NCI-H2107 (cell line): ENCODE measurements around the gene OR10J5.
"Not testable (repeated sequence)": the region's sequence is repeated elsewhere in the genome, so short reads cannot be mapped to it uniquely, and the experiment has no call there.

Source experiments
- DNase-seq: peaks from one replicate; lab custom pipeline; 2025; lab: John Stamatoyannopoulos, UW

Gene OR10J5, protein sequence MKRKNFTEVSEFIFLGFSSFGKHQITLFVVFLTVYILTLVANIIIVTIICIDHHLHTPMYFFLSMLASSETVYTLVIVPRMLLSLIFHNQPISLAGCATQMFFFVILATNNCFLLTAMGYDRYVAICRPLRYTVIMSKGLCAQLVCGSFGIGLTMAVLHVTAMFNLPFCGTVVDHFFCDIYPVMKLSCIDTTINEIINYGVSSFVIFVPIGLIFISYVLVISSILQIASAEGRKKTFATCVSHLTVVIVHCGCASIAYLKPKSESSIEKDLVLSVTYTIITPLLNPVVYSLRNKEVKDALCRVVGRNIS

DNA sequence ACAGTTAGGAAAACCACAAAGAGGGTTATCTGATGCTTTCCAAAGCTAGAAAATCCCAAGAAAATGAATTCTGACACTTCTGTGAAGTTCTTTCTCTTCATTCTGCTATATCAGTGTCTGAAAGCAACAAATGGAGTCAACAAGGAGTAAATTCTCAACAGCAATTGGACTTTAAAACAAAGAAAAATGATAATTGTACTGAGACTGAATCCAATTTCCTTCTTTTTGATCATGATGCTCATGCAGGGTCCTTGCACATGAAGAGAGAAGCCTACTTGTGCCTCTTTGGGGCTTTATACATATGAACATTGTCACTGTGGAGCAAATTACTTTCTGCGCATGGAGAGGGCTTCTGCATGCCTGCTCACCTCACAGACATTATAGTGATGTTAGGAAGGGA lies at the start of gene OR10J5:
TSS of gene OR10J5 (minus strand) at position 101 of the 400 bp plus-strand sequence. CDS start at position 101, 0 bp downstream.
- no peak for DNase-seq

DNA sequence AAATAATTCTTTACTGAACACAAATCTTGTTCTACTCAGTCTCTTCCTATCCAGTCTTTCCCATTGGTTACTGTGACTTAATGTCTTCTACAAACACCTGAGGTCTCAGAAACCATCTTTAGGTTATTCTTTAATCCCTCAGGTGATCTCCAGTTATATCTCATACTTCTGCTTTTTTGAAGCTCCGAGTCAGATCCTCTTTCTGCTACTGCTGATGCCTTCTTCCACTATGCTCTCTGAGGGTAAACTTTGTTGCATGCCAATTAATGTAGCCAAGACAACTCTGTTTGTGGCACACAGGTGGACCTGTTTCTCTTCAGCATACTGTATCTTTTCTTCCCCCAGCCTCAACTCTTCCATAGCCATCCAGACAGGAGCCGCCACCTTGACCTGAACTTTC lies 48.7 kb upstream of the OR10J5 start:
- no peak for DNase-seq

DNA sequence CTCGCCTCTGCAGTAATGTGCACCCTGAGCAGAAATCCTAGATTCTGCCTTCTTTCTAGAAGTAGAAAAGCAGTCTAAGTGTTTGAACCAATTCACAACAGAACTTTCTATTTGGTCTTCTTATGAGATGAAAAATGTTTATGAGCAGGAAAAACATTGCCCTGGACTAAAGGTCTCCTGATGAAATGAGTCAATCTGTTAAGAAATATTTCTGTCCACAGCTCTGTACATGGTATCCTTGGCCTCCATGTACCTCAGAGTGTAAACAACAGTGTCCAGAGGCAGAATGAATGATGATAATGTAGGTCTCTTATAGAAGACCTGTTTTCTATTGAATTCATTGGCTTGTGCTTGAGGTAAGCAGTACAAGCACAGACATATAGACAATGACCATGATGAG lies 45.6 kb upstream of the OR10J5 start:
- DNase-seq, result no peak

DNA sequence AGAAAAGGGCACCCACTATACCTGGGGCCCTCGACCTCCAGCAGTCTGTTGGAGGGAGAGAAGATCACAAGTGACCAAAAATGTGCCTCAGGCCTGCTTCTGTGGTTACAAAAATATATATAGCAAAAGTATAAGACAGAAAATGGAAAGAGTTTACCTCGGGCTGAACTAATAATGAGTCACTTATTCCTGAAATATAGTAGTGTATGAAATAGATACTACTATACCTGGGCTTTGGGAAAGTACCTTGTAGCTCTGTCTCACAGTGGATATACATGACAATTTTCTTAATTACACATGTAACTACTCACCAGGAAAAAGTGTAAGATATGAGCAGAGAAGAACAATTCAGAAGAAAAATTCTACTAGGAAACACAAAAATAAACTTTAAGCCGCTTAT lies 44.5 kb upstream of the OR10J5 start:
- DNase-seq, result no peak

DNA sequence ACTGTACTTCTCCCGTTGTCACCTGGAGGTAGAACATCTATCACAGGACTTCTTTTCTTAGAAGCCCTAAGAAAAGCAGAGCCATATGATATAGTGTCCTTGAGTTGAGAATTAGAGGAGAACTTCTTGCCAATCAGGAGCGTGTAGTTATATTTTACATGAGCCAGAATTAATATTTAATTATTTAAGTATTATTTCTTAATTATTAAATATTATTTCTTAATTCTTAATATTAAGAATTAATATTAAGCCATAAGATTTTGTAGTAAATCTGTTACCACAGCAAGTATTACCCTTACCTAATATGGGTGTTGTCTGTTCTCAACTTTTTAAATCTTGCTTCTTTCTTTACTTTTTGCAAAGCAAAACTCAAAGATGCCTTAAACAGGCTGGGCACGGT lies 41.6 kb upstream of the OR10J5 start:
- DNase-seq, result no peak

DNA sequence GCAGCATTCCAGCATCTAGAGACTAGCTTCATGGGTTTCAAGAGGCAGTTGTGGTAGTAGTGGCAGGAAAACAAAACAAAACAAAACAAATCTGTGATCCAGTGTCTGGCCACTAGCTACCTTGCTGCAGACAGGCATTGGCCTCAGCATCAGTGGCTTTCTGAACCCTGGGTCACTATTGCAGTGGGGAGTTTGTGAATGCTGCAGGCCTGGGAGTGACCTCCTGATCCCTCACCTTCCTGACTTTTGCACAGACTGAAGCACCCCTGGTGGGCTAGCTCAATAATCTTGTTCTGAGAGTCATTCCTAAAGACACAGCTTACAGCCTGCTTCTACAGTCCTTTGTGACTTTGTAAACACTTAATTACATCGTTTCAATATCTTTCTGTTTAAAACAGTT lies 26.9 kb upstream of the OR10J5 start:
- DNase-seq, result no peak

DNA sequence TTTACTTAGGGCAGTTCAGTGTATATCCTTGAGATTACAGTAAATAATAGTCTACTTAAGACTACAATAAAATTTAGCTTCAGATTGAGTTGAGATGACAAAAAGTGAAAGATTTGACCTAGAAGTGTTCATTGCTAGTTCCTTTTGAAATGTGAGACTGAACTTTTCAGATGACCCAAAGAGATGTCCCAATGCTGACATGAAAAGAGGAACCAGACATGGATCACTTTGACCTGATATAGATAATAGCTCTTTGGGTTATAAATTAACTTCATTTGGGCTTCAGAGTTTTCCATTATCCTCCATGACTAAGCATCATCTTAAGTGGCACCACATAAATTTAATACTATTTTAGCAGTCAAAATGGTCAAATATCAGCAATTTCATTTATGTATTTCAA lies 25.7 kb upstream of the OR10J5 start:
- no peak for DNase-seq

DNA sequence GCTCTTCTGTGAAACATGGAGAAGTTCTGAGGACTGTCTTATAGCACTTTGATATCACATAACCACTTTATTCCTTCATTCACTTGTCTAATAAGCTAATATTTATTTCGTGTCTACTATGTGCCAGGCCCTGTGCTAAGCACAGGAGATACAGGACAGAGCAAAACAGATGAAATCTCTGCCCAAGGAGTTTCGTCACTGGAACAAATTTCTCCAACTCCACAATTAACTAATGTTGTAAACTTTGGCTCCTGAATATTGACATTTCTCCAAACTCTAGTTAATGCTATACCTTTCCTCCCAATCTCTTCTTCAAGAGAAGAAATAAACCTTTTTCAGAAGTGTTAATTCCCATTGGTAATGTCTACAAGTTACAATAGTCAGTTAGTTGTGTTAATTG lies 24.8 kb upstream of the OR10J5 start:
- no peak for DNase-seq

DNA sequence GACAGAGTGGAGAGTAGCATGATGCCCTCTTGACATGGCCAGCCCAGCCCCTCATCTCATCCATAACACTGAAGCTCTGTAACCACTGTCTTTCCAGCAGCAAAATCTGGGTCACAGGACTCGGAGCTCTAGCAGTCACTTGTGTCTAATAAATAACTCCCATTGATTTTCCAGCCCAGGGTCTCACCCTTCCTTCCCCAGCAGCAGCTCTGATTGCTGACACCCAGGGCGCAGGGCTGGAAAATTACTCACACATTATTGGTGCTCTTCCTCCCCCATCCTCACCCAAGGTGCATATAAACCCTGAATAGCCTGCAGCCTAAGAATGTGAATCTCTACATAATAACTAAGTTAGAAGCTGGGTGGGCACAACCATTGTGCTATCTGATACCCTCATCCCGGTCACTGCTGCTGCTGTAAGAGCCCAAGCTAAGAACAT lies 21.1 kb upstream of the OR10J5 start:
- DNase-seq, result no peak

DNA sequence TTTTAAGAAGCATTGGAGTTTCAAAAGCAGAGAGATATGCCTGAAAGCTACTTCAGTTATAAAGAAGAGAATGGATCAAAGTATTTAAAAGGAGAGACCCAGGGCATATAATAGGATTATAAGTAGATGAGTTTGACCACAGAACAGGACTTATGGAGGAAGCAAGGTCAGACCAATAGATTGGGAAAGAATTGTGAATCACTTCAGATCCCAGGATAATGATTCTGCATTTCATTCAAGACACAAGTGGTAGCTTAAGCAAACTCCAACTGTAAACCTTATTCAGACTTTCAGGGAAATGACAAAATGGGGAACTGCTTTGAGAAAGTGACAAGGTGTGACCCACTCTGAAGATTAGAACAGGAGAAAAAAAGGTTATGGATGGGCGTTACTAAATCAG lies 18.9 kb upstream of the OR10J5 start:
- DNase-seq, result no peak

DNA sequence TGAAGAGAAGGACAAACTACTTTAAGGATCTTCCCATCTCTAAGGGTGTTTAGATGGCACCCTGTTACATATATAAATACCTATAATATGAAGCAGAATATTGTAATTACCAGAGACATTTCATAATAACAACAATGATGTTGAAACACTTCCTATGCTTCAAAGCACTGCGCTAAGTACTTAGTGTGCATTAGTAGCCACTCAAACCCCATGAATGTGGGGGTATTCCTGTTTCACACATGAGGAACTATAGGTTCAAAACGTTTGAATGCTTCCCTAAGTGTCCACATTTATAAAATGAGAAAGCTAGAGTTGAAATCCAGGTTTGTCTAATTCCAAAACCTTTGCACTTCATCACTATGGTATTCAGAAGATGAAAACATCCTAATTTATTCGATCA lies 18.5 kb upstream of the OR10J5 start:
- DNase-seq, result no peak

DNA sequence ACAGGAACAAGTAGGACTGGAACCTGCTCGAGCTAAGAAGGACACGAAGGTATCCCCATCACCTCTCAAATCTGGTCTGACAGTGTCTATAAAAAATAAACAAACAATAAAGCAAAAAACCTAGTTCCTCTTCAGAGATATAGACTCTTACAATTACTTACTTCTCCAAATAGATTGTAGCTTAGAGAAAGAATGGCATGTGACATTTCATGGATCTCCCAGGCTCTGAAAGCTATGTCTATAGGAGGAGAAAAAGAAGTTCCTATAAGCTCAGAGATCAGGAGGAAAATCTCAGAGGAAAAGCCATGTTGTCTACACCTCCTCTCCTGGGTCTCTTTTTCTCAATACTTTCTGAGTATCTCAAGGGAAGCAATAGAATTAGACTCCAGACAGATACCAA lies 12.3 kb upstream of the OR10J5 start:
- DNase-seq, result no peak

DNA sequence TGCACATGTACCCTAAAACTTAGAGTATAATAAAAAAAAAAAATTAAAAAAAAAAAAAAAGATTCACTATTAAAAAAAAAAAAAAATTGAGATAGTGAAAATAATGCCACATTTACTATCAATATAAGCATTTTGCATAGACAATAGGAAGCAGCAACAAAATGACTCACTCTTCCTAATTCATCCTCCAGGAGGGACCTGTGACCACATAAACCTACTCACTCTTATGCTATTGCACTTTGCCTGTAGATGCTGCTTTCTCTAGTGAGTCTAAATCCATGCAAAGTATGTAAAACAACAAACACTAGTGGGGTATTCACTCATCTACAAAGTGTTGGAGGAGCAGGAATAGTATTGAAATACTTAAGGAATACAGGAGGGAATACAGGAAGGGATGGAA lies 2.9 kb downstream of the OR10J5 start:
- DNase-seq, result no peak

DNA sequence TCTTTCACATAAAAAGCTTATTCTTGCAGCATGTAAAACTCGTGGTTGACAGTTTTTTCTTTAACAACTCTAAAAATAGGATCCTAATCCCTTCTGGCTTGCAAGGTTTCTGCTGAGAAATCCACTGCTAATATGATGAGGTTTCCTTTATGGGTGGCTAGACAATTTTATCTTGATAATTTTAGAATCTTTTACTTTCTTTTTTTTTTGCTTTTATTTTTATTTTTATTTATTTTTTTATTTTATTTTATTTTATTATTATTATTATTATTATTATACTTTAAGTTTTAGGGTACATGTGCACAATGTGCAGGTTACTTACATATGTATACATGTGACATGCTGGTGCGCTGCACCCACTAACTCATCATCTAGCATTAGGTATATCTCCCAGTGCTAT lies 11.0 kb downstream of the OR10J5 start:
- not testable (repeated sequence) for DNase-seq

DNA sequence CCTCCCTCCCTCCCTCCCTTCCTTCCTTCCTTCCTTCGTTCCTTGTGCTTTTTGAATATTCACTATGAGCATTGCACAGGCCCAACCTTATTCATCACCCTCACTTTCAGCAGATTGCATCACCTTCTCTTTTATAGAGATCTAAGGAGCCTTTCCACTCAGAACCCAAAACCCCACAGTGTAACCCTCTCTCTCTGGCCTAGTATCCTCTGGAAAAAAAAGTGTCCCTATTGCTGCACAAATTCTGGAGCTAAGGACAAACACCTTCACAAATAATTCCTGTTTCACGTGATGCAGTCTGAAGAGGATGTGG lies 25.6 kb downstream of the OR10J5 start:
- DNase-seq, result no peak

DNA sequence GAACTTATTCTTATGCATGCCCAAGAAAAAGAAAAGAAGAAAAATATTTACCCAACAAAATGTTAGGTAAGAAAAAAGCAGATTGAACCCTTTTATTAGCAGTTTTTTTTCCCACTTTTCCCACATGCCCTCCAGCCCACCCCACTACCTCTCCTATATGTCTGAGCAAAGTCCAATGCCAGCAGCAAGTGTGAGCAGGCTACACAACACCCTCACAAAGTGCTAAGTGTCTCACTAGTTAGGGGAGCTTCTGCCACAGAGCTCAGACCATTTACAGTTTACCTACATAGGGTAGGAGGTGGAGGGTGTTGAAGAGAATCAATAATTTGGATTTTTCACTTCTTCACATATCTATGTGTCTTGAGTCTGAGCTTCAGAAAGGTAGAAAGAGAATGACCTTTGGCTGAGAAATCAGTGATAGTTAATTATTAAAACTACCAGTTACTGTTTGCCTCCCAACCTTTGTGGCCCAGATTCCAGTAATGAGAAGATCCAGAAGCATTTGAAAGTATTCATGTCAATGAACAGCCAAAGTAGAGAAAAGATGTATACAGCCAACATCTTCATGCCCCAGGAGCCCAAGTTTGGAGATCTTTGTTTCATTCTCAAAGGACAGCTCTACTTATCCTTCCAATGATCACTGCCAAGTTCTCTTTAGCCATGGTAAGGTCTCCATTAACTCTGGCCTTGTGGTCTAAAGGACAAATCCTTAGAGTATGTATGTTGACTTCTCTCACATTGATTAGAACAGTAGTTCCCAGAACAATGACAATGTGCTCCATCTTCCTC lies 26.2 kb downstream of the OR10J5 start:
- no peak for DNase-seq

DNA sequence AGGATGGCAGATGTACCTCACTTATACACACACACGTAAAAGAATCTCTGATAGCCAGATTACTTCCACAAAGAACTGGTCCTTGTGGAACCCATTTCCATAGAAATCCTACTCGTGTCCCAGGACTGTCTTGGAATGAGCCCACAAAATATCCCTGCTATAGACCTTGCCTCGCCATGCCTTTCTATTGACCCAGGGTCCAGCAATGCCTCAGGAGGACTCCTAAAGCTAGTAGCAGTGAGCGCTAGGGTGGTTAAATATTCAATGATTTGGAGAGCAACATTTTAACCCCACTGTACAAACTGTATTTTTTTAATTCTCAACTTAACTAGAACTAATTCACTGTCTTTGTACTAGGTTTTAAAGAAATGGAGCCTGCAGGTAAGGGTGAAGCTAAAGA lies 26.9 kb downstream of the OR10J5 start:
- no peak for DNase-seq

DNA sequence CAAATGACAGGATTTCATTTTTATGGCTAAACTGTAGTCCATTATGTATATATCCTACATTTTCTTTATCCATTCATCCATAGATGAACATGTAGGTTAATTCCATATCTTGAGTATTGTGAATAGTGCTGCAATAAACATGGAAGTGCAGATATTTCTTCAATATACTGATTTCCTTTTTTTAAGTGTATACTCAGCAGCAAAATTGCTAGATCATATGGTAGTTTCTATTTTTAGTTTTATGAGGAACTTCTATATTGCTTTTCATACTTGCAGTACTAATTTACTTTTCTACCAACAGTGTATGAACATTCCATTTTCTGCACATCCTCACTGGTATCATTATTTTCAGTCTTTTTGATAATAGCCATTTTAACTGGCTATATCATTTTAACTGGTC lies 30.1 kb downstream of the OR10J5 start:
- DNase-seq, result no peak

DNA sequence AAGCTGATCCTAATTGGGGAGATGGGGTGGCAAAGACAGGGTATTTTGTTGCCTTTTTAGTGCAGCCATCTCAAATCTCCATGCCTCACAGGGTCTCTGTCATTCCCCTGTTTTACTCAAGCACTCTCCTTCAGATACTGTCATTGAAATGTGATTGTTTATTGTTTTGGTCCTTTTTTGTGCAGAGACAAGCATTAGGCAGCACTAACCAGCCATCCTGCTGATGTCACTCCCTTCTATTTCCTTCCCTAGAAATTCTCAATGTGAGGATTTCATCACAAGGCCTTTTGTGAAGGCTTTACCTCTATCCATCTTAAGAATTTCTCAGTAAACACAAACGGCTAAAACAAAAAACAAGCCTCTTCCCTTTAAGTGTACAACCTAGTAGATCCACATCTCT lies 34.7 kb downstream of the OR10J5 start:
- no peak for DNase-seq

DNA sequence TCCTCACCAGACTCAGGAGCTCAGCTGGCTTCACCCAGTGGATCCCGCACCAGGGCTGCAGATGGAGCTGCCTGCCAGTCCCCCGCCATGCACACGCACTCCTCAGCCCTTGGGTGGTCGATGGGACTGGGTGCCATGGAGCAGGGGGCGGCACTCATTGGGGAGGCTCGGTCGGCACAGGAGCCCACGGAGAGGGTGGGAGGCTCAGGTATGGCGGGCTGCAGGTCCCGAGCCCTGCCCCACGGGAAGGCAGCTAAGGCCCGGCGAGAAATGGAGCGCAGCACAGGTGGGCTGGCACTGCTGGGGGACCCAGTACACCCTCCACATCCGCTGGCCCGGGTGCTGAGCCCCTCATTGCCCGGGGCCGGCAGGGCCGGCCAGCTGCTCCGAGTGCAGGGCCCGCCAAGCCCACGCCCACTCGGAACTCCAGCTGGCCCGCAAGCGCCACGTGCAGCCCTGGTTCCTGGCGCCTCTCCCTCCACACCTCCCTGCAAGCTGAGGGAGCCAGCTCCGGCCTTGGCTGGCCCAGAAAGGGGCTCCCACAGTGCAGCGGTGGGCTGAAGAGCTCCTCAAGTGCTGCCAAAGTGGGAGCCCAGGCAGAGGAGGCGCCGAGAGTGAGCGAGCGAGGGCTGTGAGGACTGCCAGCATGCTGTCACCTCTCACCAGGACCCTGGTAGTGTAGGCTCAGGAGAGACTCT lies 41.1 kb downstream of the OR10J5 start:
- not testable (repeated sequence) for DNase-seq

DNA sequence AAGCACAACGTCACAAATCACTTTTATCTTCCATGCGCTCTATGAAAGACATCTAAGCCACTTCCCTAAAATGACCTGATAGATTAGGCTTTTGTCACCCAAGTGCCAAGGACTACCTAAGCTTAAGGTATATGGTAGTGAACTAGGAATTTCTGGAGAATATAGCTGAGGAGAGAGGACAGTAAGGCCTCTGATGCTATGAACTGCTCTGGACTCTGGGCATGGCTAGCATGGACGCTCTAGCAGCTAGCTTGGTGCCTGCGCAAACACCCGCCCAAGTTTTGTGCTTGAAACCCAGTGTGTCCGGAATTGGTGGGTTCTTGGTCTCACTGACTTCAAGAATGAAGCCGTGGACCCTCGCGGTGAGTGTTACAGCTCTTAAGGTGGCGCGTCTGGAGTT lies 42.5 kb downstream of the OR10J5 start:
- DNase-seq, result no peak

DNA sequence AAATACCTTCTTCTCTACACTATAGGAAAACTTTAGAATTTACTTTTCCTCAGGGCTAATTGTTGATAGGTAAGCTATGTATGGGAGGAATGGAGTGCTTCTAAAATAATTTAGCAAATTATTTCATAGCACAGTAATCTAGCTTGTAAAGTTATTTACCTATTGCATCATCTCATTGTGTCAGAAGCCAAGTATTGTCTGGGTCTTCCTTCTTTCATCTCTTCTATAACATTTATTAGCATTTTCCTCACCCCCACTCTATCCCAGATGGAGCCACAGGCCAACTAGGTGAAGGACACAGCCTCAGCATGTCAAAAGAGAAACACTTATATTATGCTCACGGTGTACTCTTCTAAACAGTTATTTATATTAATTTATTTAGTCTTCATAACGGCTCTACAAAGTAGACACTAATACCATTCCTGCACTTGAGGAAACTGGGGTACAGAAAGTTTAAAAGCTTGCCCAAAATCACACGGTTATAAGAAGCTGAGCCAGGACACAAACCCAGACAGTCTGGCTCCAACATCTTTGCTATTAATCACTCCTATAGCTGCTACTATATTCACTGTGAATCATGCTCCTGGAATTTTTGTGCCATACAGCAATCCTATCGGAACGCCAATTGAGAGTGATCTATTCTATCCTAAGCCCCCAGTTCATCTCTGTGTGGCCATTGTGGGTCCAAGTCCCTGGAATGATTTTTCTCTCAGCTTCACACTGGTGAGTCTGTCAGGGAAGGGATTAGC lies 43.1 kb downstream of the OR10J5 start:
- DNase-seq, result no peak
